ENCODE data around the gene LPP. TPM values are rescaled to one million over a fixed set of nuclear protein-coding genes. Genes with fewer than 3 reads are reported as not detected.

The LPP gene
- total RNA-seq, 3 donors from 2014 or later = 262 to 816 (median 325) TPM

DNA sequence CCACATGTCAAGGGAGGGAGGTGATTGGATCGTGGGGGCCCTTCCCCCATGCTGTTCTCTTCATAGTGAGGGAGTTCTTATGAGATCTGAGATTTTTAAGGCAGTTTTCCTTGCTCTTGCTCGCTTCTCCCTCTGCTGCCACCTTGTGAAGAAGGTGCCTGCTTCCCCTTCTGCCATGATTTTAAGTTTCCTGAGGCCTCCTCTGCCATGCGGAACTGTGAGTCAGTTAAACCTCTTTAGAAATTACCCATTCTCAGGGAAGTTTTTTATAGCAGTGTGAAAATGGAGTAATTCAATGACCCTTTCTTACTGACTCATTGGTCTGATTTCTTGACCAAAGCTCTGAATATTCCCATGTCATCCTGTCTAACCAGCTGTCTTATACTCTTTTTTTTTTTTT is 533.4 kb downstream of the LPP start:
- TF ChIP-seq, protein P1, sequence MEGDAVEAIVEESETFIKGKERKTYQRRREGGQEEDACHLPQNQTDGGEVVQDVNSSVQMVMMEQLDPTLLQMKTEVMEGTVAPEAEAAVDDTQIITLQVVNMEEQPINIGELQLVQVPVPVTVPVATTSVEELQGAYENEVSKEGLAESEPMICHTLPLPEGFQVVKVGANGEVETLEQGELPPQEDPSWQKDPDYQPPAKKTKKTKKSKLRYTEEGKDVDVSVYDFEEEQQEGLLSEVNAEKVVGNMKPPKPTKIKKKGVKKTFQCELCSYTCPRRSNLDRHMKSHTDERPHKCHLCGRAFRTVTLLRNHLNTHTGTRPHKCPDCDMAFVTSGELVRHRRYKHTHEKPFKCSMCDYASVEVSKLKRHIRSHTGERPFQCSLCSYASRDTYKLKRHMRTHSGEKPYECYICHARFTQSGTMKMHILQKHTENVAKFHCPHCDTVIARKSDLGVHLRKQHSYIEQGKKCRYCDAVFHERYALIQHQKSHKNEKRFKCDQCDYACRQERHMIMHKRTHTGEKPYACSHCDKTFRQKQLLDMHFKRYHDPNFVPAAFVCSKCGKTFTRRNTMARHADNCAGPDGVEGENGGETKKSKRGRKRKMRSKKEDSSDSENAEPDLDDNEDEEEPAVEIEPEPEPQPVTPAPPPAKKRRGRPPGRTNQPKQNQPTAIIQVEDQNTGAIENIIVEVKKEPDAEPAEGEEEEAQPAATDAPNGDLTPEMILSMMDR (IDR thresholded peaks at IDR 0.05) = no peak
- Histone ChIP-seq H3K4me1 (ENCODE audit: low read depth) (peaks cover 5% of the 10 kb centered on the region), H3K9me3 (no peaks in the 10 kb centered on the region), H3K4me3 (no peak overlapping the region), H3K36me3 (ENCODE audit: low read depth) (no peaks in the 10 kb centered on the region)
- DNase-seq (no peak), ATAC-seq (no peak)
- intact Hi-C loops (cut with DNase I, micrococcal nuclease) = no loop called here

DNA sequence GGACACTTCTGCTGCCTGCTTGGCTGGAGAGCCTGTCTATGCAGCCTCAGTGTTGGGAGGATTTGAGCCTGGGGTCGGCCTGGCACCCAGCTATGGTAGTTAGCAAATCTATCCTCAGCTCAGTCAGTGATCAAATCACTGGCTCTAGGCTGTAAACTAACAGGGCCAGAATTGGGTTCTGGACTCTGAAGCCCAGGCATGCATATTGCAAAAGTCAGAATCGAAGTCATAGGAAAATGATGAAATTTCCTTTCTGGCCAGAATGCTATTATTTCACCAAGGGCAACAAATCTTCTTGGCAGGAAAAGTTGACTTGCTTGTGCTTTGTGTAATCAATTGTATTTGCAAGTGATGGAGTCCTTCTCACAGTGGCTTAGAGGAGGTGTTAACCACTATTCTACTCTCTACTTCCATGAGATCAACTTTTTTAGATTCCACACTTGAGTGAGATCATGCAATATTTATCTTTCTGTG is 535.2 kb downstream of the LPP start:
- H3K4me1 ChIP-seq (ENCODE audit: low read depth) = peaks cover 5% of the 10 kb centered on the region
- ATAC-seq (peak; percentile 20), DNase-seq (no peak)
- intact Hi-C loops (cut with DNase I, micrococcal nuclease) = no loop called here
- H3K36me3 ChIP-seq (ENCODE audit: low read depth) = no peaks in the 10 kb centered on the region
- TF ChIP-seq, protein P1 (IDR thresholded peaks at IDR 0.05) = no peak
- no peak overlapping the region for H3K4me3 ChIP-seq
- no peaks in the 10 kb centered on the region for H3K9me3 ChIP-seq

DNA sequence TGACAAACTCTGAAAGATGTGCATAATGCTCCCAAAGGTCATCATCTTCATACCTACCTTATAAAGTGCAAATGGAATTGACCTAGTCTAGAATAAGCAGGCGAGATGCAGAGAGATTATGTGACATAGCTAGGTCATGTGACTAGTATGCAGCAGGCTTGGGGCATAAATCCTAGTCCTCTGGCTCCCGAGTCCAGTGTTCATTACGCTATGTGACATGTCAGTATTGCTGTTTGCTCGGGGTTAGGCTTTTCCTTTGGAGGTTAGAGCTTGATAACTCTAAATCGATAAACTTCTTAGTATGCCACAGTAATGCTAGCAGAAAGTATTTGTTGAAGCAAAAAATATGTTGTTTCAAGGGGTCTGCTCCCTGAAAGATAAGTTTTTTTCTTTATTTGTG is 536.1 kb downstream of the LPP start:
- DNase-seq (no peak), ATAC-seq (peak; percentile 21)
- Histone ChIP-seq H3K4me3 (no peak overlapping the region), H3K4me1 (ENCODE audit: low read depth) (peaks cover 5% of the 10 kb centered on the region), H3K36me3 (ENCODE audit: low read depth) (no peaks in the 10 kb centered on the region), H3K9me3 (no peaks in the 10 kb centered on the region)
- TF ChIP-seq, protein P1 (IDR thresholded peaks at IDR 0.05) = no peak
- intact Hi-C loops (cut with DNase I, micrococcal nuclease) = no loop called here

DNA sequence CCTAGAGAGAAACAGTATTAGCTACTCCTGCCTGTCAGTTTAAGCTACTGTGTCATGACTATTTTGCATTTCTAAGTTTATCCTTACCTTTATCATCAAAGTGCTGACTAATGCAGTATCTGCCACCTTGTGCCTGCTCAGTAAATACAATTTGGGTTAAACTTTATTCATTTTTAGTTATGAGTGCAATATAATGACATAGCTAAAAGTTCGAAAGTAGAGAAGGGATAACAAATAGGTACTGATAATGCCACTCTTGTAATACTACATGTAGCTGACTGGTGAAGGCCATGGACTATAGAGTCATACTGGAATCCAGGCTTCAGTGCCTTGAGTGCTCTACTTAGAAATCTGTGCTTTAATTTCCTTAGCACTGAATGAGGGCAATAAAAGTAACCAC is 537.0 kb downstream of the LPP start:
- Histone ChIP-seq H3K4me3 (no peak overlapping the region), H3K4me1 (ENCODE audit: low read depth) (peaks cover 5% of the 10 kb centered on the region), H3K36me3 (ENCODE audit: low read depth) (no peaks in the 10 kb centered on the region), H3K9me3 (no peaks in the 10 kb centered on the region)
- ATAC-seq (peak; percentile 64), DNase-seq (no peak)
- TF ChIP-seq, protein P1 (IDR thresholded peaks at IDR 0.05) = no peak
- intact Hi-C loops (cut with DNase I, micrococcal nuclease) = no loop called here

DNA sequence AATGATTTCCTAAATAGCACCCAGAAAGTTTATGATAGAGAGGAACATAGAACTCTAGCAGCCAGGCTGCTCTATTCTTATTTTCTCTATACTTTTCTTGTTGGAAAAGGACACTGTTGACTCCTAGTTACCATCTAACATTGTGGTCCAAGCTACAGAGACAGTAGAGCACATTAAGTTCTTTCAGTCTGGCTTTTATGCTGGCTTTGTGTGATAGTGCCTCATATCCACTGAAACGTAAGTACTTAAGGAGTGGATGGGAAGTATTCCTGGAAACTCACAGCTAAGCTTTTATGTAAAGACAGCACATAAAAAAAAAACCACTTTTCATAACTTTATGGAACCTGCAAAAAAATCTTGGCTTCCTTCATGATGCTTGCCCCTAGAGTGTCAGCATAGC is 537.7 kb downstream of the LPP start:
- peaks cover 5% of the 10 kb centered on the region for H3K4me1 ChIP-seq (ENCODE audit: low read depth)
- intact Hi-C loops (cut with DNase I, micrococcal nuclease) = no loop called here
- no peak for ATAC-seq

More for the DNA sequence above, 537.7 kb downstream of the LPP start:
- Histone ChIP-seq H3K36me3 (ENCODE audit: low read depth) (no peaks in the 10 kb centered on the region), H3K4me3 (no peak overlapping the region), H3K9me3 (no peaks in the 10 kb centered on the region)
- no peak for DNase-seq
- TF ChIP-seq, protein P1 (IDR thresholded peaks at IDR 0.05) = no peak
